GM21367 (cell line): ENCODE data around the gene SFMBT2.

Source experiments
- ATAC-seq: cut with Tn5 transposase; IDR thresholded peaks from one replicate; pipeline ENCODE4 v1.9.1; 2021; ENCODE audit not compliant: unreplicated experiment

Gene SFMBT2

DNA sequence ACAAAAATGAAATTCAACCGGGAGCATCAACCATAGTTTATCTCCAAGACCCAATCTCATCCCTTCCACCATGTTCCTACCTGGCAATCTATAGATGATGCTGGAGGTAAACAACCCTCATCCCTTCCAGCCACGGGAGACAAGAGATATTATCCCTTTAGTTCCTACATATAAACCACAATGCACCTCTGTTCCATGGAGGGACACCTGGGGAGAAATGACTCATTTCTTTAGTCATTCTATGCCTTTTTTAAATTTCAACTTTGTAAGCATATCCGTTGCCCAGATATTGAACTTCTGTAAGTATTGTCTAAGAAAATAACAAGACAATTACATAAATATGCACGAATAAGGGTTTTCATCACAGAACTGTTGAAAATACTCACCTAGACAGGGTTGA, 15.5 kb upstream of the SFMBT2 start:
- ATAC-seq = no peak

- ATAC-seq = no peak
Measured at GRCh38 chr10:7425691-7426090, 14.9 kb upstream of the SFMBT2 start.

- no peak for ATAC-seq
Measured at GRCh38 chr10:7424919-7425318, 14.1 kb upstream of the SFMBT2 start.

GRCh38 chr10:7424315-7424714, 13.5 kb upstream of the SFMBT2 start:
- no peak for ATAC-seq

DNA sequence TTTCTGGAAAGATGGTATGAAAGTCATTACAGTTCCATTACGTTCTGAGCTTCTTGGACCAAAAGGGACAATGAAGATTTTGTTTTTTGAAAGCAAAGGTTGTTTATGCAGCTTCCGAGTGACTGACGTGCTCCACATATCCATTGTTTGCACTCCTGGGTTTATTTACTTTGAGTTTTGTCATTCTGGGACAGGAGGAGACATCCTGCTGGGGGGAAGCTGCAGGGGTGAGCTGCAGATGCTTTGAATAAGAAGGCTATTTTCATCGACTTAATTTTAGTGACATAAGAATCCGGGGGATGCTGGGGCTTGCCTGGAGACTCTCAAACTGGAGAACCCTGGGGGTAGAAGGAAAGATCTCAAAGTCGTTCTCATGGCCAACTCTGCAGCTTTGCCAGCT, 12.7 kb upstream of the SFMBT2 start:
- no peak for ATAC-seq

DNA sequence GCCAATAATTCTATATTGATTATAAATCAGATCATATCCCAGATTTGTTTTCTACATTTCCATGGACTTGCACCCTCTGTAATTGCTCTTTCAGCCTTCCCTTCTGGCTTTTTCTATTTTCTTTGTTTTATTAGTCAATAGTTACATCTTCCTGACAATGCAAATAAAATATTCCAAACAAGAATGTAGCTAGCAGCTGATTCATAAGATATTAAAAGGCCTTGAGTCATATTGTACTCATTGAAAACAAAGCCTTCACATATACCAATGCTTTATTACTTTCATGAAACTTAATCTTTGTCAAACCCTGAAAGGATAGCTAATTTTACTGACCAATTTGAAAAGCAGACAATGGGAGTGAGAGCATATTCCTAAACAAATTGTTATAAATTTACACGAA, 10.7 kb upstream of the SFMBT2 start:
- no peak for ATAC-seq

DNA sequence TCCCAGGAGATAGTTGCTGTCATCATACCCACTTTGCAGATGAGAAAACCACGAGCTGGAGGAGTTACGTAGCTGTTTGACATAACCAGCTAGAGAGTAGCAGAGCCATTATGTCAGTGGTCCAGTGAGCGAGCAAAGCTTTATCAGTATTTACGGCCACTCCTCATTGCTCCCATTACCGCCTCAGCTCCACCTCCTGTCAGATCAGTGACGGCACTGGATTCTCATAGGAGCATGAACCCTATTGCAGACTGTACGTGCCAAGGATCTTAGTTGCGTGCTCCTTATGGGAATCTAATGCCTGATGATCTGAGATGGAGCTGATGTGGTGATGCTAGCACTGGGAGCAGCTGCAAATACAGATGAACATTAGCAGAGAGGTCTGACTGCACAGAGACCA, 9.2 kb upstream of the SFMBT2 start:
- no peak for ATAC-seq

DNA sequence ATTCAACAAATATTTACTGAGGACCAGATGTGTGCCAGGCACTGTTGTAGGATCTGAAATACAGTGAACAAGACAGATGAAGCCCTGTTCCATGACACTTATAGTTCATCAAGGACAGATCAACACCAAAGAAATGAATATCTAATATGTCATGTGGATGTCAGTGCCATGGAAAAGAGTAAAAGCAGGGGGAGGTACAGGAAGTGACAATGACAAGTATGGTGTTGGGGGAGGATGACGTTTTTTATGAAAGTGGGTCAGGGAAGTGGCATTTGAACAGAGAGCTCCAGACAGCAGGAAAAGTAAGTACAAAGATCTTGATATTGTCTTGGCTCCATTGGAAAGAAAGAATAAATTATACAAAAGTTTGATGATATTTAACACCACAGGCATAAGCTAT, 7.0 kb upstream of the SFMBT2 start:
- no peak for ATAC-seq

- no peak for ATAC-seq
Measured at GRCh38 chr10:7417103-7417623, 6.3 kb upstream of the SFMBT2 start.

DNA sequence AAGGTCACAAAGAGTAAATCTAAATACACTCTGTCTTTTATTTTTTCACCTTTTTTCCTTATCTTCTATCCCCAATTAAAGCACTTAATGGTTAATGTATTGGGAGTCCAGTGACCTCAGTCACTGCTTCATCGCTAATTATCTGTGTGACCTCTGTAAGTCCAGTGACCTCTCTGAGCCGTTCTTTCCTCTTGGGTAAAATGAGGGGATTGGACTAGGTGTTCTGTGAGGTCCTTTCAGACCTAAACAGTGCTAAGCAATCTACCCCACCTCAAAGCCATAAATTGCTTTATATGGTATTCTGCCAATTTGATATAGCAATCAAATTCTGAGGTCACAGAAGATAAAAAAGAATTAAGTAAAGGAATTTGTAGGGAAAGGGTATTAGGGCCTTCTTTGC, 3.9 kb upstream of the SFMBT2 start:
- no peak for ATAC-seq

GRCh38 chr10:7412928-7413282, 2.1 kb upstream of the SFMBT2 start:
- ATAC-seq = no peak

DNA sequence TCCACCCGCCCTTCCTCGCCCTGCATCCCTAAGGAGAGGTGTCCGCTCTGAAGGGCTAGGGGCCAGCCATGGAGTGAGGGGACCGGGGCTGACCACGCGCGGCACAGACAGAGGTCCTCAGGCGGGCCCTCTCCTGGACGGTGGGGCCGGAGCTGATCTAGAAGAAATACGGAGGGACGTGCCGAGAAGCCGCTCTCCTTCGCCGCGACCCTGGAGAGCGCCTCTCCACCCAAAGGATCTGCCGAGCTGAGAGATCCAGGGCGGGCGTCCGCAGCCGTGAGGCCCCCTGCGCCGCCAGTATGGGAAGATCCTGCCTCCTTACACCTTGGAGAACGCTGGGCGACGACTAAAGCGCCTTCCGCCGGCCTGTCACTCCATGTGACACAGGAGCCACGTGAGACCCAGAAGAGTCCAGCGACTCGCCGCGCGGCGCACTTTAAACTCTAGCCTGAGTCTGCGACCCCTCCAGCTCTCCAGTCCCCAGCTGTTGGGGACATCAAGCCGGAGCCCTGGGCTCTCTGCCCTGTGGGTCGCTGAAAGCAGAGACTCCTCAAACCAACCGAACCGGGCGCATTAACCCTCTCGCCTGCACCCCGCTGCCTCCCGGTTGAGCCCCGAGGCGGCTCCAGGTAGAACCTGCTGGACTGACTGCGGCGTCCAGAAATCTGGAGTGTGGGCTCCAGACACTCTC, 1.5 kb upstream of the SFMBT2 start:
- ATAC-seq = no peak

GRCh38 chr10:7411671-7412128, 866 bp upstream of the SFMBT2 start:
- ATAC-seq = no peak

DNA sequence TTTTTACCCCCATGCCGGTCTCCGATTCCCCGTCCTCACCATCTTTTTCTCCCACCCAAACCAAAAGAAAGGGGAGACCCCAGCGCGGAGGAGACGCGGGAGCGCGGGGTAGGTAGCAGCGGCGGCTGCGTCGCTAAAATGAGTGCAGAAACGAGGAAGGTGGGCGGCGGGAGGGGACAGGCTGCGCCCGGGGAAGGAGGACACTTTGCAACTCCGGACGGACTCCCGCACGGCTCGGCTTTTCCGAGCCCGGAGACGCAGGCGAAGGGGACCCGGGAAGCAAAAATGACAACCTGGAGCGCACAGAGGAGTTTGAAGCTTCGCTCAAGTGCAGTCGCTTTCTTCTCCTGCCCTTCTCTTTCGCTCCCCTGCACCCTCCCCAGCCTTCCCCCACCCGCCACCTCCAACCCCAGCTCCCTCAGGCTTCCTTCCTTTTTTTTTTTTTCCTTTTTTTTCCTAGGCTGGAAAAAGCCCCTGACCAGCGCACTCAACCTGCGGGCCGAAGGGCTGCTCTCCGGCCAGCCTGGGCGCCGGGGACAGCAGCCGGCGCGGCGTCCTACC, 453 bp downstream of the SFMBT2 start:
- no peak for ATAC-seq

DNA sequence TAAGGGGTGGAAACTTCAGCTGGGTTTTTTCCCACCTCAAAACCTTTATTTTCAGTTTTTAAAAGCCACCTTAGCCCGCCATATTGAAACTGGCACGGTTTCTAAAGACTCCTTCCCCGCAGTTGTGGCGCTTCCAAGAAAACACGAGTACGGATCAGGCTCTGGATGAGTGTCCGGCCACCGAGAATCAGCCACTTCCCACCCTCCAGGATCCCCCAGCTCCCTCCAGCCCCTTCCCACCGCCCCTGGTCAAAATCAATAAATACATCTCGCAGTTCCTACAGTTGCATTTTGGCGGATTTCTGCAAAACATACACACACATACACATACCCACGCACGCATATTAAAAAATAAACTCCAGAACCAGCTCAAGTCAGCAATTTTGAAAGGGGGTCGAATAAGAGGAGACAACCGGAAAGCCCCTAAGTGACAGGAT, 1.1 kb downstream of the SFMBT2 start:
- ATAC-seq = no peak

GRCh38 chr10:7409045-7409731, 1.6 kb downstream of the SFMBT2 start:
- ATAC-seq = no peak

DNA sequence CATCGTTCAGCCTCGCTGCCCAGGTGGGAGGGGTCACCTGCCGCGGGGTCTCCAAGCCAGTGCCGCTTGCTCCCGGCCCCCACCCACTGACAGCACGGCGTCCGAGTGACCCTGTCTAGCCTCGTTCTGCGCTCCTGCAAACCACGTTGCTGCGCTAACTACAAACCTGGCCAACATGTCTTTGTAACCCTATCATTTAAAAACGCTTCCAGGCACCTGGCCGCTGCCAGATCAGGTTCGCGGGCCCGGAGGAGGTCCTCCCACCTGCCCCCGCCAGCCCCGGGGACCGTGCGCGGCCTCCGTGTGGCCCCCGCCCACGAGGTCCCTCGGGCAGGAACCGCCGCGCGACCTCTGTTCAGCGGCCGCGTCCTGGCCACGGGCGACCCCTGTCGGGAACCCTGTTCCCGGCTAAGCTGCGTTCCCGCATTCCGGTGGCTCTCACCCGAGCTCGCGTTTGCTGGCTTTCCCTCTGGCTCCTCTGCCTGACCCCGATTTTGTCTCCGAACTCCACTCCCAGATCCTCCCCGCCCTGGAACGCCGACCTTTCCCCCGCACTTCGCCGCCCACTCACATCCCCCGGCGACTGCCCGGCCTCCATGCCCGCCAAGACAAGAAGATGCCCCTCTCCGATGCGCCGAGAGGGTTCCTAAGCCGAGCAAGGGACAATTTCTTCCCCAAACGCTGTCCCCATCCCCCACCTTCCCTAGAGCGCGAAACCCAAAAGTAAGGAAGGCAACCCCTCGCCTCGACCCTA, 2.4 kb downstream of the SFMBT2 start:
- peak; percentile 25 for ATAC-seq

GRCh38 chr10:7407368-7408290, 3.2 kb downstream of the SFMBT2 start:
- peak; percentile 1 for ATAC-seq

DNA sequence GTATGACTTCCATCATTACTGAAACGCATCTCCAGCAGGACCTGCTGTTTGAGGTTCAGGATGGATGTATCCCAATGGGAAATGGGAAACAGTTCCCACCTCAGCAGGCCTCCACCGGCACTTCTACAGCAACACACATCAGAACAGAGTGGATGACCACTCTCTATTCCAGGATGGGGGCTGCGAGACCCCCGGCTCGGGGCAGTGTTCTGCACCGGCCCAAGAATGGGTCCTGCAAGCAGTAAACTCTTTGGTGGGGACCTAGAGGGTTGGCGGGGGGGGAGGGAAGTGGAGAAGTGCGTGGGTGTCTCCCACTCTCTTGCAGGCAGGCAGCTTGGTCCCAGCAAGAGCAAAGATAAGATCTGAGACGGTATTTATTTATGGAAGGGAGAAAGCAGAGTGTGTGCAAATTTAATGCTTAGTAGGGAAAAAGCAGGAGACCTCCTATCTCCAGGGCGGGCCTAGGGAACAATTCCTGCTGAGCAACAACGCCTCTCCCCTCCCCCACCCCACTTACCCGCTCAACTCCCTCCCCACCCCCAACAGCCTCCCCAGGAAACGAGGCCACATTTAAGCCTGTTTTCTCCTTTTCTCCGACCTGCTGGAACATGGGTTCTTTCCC, 4.0 kb downstream of the SFMBT2 start:
- ATAC-seq = no peak

DNA sequence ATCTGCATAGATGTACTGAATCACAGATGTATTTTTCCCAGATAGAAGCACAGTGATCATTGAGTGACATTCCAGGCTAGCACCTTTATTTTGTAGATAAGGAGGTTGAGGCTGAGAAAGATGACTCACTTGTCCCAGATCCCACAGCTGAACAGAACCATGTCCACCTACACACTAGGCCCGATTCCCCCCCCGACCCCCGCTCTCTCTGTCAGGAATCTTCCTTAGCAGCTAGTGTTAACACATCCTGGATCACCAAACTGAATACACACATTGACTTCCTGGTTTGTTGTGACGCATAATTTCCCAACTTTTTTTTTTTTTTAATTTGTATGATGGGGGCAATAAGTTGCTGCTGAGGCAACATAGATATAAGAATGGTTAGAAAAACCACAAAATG, 5.2 kb downstream of the SFMBT2 start:
- no peak for ATAC-seq
